GM12891 (cell line): Measurements from ENCODE around the gene ZNF511.
A peak's percentile ranks its signal among the peaks of the same experiment; 100 is the strongest.

Experiments
- DNase-seq: peaks from one replicate; pipeline ENCODE4 v3.0.0; 2011; ENCODE audit warnings: low spot score; ENCODE audit not compliant: insufficient read length
- FAIRE-seq: peaks from 2 replicates; lab custom pipeline; 2011; peaks lifted over from hg19 to GRCh38; lab: Jason Lieb, UNC
- PAX5 ChIP-seq: IDR thresholded peaks from 2 replicates; pipeline ENCODE4 v1.6.1; 2011; ENCODE audit warnings: low read length, moderate library complexity, mild to moderate bottlenecking; ENCODE audit not compliant: insufficient read depth, severe bottlenecking
- POLR2A ChIP-seq: IDR thresholded peaks from 2 replicates; pipeline ENCODE4 v1.6.1; 2011; ENCODE audit warnings: low read depth, low read length, control low read depth
- POLR2AphosphoS5 ChIP-seq: IDR thresholded peaks from 2 replicates; pipeline ENCODE4 v1.6.1; 2011; ENCODE audit warnings: low read depth, low read length, control low read depth
- POU2F2 ChIP-seq: IDR thresholded peaks from 2 replicates; pipeline ENCODE4 v1.6.1; 2011; ENCODE audit warnings: low read depth, mild to moderate bottlenecking, control low read depth, low read length, moderate library complexity
- SPI1 ChIP-seq: IDR thresholded peaks from 2 replicates; pipeline ENCODE4 v1.6.1; 2011; ENCODE audit warnings: low read depth, low read length, control low read depth
- TAF1 ChIP-seq: IDR thresholded peaks from 2 replicates; pipeline ENCODE4 v1.6.1; 2011; ENCODE audit warnings: low read depth, low read length, control low read depth

Gene ZNF511

DNA sequence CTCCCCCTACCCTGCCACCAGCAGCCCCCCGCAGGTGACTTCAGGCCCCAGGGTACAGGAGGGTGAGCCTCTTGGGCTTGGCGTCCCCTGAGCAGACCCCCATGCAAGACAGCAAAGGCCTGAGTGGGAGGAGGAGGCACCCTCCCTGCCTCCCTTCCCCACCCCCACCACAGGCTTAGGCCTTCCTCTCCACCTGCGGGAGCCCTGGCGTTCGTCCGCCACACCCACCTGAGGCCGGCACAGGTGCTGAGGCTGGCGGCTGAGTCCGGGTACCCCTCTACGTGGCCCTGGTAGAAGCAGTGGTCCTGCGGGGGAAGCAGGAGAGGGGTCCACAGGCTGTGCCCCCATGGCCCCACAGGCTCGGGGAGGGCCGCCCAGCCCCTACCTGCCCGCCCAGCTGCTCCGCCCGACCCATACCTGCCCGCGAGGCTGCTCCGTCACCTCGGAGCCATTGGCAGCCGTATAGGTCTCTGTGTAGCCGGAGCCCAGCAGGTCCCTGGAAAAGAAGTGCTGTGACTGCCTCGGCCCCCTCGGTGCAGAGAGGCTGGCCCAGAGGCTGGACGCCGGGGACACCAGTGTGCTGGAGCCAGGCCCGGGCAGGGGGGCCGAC lies 35.1 kb upstream of the ZNF511 start:
- TF ChIP-seq SPI1 (no peak), POLR2AphosphoS5 (no peak)
- FAIRE-seq (no peak), DNase-seq (no peak)

DNA sequence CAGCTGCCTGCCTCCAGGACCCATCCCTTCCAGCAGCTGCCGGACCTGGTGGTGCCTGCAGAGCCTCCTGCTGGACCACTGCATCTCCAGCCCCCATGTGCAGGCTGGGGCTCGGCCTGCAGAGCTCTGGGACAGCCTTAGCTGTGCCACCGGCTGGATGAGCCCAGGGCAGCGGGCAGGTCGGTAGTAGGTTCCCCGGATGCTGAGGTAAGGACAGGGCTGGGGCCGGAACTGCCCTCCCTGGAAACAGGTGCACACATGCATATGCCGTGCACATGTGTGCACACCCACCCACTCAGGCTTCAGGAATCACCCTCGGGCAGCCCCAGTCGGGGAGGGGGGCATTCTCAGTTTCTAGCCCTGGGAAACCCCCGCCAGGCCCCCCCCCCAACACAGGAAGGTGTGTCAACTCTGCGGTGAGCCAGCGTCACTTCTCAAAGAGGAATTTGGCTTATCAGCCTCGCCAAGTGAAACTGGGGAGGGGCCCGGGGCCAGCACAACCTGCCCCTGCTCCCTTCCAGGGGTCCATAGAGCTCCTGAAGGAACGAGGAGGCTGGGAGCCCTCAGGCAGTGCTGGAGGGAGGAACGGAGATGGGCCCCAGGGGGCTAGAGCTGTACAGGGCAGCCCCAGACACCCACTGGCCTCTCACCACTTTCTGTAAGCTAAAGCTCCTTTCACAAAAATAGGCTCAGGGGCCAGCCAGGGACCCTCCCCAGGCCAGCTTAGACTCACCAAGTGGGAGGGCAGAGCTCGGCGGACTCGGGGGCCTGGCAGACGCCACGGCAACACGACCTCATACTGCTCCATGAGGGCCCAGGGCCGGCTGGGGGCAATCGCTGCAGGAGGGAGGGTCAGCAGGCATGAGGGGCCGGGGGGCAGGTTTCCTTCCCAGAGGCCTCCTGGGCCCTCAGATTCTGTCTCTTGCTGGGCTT lies 33.7 kb upstream of the ZNF511 start:
- peak; percentile 89 for DNase-seq
- FAIRE-seq: peak; percentile 96
- TF ChIP-seq POLR2AphosphoS5: peak; percentile 69
- TF ChIP-seq SPI1: no peak
- peak; percentile 52 for TF ChIP-seq PAX5
- TF ChIP-seq POLR2A: peak; percentile 55; the same call in 1 of the 2 replicates
- peak; percentile 44; the same call in 1 of the 2 replicates for TF ChIP-seq TAF1
- peak; percentile 97 for TF ChIP-seq POU2F2

DNA sequence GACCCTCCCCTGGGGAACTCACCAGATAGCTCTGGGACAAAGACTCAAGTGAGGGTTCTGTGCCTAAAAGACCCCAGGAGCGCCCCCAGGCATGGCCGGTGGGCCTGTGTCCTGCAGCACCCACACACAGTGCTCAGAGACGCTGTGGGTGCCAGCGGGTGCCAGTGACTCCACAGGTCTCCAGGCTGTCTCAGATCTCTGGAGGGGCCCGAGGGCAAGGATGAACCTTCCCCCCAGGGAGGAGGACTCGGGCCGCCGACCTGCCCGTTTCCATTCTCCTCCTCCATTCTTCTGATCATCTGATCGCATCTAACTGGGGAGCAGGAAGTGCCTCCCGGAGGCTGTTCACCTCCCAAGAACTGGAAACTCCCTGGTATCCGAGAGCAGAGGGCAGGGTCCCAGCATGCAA lies 33.0 kb upstream of the ZNF511 start:
- peak; percentile 52; the same call in 1 of the 2 replicates for TF ChIP-seq POLR2A
- no peak for TF ChIP-seq POU2F2
- FAIRE-seq (peak; percentile 78), DNase-seq (no peak)

DNA sequence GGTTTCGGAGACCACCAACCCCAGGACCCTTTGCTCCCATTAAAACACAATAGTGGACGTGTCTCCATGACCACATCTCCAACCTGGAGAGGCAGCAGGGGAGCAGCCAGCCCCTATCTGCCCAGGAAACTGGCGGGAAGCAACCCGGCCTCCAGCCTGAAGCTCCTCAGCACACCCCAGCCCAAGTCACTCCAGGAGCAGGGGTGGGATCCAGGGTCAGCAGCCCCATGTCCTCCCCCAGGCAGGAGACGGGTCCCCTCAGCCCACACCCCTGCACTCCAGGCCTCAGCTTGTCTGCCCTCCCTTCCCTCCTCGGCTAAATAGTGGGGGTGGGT lies 32.6 kb upstream of the ZNF511 start:
- TF ChIP-seq POU2F2 (no peak), POLR2A (0 out of 2 replicates have a peak, but pooled peaks have one; percentile 14), PAX5 (no peak), POLR2AphosphoS5 (no peak), SPI1 (no peak)
- DNase-seq (no peak), FAIRE-seq (no peak)

DNA sequence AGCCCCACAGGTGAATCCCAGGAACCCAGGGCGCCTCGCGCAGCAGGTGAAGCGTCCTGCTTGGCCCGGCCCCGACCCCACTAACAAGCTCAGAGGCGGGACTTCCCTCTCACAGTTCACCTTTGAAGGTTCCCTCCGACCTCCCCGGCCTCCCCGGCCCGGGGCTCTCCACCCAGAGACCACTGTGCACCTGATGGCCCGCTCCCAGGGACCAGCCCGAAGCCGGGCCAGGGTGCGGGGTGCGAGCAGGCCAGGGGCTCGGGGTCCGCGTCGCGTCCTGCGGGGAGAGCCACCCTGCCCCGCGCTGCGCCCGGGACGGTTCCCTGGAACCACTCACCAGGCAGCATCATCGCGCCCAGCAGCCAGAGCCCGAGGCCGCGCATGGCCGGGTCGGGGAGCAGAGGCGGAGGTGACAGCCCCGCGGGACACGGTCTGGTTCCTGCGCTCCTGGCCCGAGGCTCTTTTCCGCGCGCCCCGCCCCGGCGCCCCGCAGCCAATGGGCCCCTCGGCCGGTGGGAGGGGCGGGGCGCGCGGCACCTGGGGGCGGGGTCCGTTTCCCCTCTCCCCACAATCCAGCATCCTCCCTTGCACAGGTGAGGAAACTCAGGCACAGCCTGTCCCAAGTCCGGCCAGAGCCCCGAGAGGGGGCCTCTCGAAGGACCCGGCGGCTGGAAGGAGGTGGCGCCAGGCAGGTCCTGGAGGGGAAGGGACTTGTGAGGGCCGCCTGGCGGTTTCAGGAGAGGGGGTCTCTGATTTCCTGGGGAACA lies 32.1 kb upstream of the ZNF511 start, which contains the start of gene ADAM8:
Gene ADAM8 (minus strand): TSS at position 434 of the 767 bp plus-strand sequence. CDS start 51 bp downstream, at position 383.
- DNase-seq: peak; percentile 96

DNA sequence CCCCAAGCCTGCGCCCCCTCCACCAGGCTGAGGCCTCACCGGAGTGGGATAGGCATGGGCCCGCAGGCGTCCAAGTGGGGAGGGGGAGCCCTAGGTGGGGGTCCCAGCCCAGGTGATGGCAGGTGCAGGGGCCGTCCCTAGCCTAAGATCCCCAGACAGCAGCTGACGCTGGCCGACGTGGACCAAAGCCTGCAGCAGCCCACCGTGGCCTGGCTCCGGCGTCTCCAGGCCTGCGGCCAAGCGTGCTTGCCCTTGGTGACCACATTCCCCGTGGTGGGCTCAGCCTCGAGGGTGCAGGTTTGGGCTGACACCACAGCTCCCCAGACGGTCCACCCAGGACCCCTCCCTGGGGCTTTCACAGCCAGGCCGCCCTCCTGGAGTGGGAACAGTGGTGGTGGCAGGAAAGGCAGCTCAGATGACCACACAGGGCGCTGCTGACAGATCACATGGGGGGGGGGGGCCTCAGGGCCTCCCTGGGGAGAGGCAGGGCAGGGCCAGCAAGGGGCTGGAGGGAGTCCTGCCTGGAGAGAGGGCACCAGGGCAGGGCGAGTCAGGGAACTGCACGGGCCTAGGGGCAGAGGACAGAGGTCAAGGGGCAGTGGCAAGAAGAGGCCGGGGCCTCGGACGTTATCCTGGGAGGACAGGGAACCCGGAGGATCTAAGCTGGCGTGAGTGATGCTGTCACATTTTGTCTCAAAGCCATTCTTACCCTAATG lies 31.3 kb upstream of the ZNF511 start:
- FAIRE-seq (no peak), DNase-seq (no peak)
- no peak for TF ChIP-seq POLR2A
- no peak for TF ChIP-seq SPI1
- no peak for TF ChIP-seq TAF1
- no peak for TF ChIP-seq PAX5
- TF ChIP-seq POLR2AphosphoS5: no peak
- no peak for TF ChIP-seq POU2F2

More for the DNA sequence above, 32.1 kb upstream of the ZNF511 start, which contains the start of gene ADAM8:
- TF ChIP-seq SPI1 (no peak), POLR2A (peak; percentile 21; the same call in 1 of the 2 replicates), POU2F2 (no peak), TAF1 (peak; percentile 64), POLR2AphosphoS5 (peak; percentile 64; the same call in 1 of the 2 replicates), PAX5 (peak; percentile 91)
- FAIRE-seq: peak; percentile 86

DNA sequence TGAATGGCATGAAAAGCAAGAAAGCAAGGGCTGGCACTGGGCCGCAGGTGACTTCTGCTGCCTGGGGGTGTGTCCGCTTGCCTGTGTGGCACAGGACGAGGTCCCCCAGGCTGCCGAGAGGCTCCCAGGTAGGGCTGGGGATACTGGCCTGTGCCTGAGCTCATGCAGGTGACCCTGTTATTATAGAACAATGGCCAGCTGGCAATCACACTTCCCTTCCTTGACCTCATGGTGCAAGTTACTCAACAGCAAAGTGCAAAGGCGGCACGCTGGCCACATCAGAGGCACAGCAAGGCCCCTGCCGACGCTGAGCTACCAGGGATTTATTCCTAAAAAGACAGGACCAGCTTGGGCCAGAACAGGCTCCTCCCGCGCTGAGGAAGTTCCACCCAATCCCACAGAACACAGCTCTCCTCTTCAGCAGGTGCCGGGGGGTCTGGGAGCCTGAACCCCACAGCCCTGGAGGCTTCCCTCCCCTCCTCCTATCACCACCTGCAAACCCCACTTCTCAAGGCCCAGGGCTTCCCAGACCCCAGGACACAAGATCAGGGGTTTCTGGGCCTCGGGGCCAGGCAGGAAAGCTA lies 30.6 kb upstream of the ZNF511 start:
- TF ChIP-seq POLR2AphosphoS5 (no peak), PAX5 (no peak), POU2F2 (no peak), TAF1 (no peak), POLR2A (no peak), SPI1 (no peak; the same call in 1 of the 2 replicates)
- FAIRE-seq (no peak), DNase-seq (no peak)

DNA sequence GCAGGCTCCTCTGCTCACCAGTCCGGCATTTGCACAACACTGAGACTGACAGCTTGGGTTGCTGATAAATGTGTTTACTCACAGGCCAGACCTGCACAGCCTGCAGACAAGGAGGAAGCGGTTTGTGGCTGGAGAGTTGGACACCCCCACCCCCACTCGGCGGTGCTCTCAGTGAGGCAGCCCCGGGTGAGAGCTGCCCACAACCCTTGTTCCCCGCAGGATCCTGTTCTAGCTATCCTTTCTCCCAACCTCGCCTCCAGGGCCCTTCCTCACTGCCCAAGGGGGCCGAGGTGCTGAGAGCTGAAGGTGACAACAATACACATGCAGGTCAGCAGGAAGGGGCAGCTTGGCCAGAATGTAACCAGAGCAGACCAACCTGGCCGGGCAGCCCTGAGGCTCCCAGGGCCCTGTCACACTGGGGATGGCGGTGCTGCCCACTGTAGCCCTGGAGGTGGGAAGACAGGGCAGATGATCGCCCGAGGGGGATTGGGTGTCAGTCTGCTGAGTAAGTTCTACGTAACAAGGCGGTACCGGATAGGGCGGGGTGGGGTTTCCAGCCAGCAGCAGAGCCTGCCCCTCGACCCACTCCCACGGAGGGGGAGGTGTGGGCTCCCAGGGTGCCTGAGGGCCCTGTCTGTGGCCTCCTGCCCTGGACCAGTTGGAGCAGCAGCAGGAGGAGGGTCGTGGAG lies 30.0 kb upstream of the ZNF511 start:
- DNase-seq (peak; percentile 86), FAIRE-seq (peak; percentile 97)
- peak; percentile 43; the same call in 1 of the 2 replicates for TF ChIP-seq SPI1
- TF ChIP-seq POU2F2: no peak
- TF ChIP-seq TAF1: no peak
- no peak for TF ChIP-seq POLR2A
- no peak for TF ChIP-seq POLR2AphosphoS5
- no peak for TF ChIP-seq PAX5
